Left ventricle myocardium superior (tissue), 1 donor: ENCODE results near the gene DCAF7. TPM values are rescaled to one million over a fixed set of nuclear protein-coding genes. Genes with fewer than 3 reads are reported as not detected.

Source experiments
- total RNA-seq: library from RNA; stranded (reverse); fragmentation: NEBNext Ultra II Directional; extraction: Animal tissue kit (Norgen Biotek cat#: 25700); gene quantifications from one replicate; pipeline ENCODE4 v1.2.1, GENCODE V29; 2021
- donor health status: DM: no; HTN: yes; CAD: no; lungs with severe emphysema.

Gene DCAF7
- total RNA-seq, 1 donor from 2014 or later, result 45.0 TPM

Other genes with a start within 250 kb of the DCAF7 start
- gene CYB561, start 104.2 kb upstream of the DCAF7 start, total RNA-seq, result 14.7 TPM
- 5.6 TPM for gene ACE, start 73.4 kb upstream of the DCAF7 start, total RNA-seq
- not detected for gene KCNH6, start 27.1 kb upstream of the DCAF7 start, total RNA-seq
- 45.5 TPM for gene TACO1, start 50.4 kb downstream of the DCAF7 start, total RNA-seq
- gene MAP3K3, start 71.9 kb downstream of the DCAF7 start, total RNA-seq, result 36.9 TPM
- gene LIMD2, start 149.6 kb downstream of the DCAF7 start, total RNA-seq, result 4.7 TPM
- 16.0 TPM for gene STRADA, start 191.3 kb downstream of the DCAF7 start, total RNA-seq
- 90.1 TPM for gene CCDC47, start 223.1 kb downstream of the DCAF7 start, total RNA-seq
- gene DDX42, start 223.7 kb downstream of the DCAF7 start, total RNA-seq, result 56.7 TPM